GM21717 (cell line): ENCODE results near the gene FEM1C.
"Not testable (repeated sequence)": the region's sequence is repeated elsewhere in the genome, so short reads cannot be mapped to it uniquely, and the experiment has no call there.

ENCODE experiments used
- ATAC-seq: cut with Tn5 transposase; IDR thresholded peaks from one replicate; pipeline ENCODE4 v1.9.1; 2021; ENCODE audit warnings: mild to moderate bottlenecking, moderate library complexity; ENCODE audit not compliant: unreplicated experiment

The FEM1C gene

DNA sequence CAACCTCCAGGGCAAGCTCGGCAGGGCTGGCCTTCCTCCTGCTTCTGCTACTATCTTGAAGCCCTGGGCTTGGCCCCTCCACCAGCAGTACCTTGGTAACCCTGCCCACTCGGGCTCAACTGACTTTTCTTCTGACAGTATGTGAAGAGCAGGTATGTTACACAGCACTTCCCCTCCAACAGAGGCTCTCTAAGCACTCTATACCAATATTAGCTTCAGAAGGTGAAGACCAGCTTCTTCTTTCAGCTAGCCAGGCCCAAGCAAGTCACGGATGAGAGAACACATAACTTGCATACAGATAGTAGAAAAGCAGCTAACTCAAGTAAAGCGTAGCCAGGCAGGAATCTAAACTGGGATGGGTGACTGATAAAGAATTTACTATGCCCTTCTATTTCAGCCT is 64.3 kb downstream of the FEM1C start:
- peak; percentile 53 for ATAC-seq

GRCh38 chr5:115479166-115479873 is 65.3 kb downstream of the FEM1C start:
- ATAC-seq: not testable (repeated sequence)

GRCh38 chr5:115478281-115478680 is 66.3 kb downstream of the FEM1C start:
- no peak for ATAC-seq

GRCh38 chr5:115477581-115477980 is 67.0 kb downstream of the FEM1C start:
- ATAC-seq: no peak

- ATAC-seq: no peak
These were observed 68.8 kb downstream of the FEM1C start for GRCh38 chr5:115475788-115476187.

GRCh38 chr5:115472271-115473025 is 72.1 kb downstream of the FEM1C start:
- ATAC-seq: no peak

DNA sequence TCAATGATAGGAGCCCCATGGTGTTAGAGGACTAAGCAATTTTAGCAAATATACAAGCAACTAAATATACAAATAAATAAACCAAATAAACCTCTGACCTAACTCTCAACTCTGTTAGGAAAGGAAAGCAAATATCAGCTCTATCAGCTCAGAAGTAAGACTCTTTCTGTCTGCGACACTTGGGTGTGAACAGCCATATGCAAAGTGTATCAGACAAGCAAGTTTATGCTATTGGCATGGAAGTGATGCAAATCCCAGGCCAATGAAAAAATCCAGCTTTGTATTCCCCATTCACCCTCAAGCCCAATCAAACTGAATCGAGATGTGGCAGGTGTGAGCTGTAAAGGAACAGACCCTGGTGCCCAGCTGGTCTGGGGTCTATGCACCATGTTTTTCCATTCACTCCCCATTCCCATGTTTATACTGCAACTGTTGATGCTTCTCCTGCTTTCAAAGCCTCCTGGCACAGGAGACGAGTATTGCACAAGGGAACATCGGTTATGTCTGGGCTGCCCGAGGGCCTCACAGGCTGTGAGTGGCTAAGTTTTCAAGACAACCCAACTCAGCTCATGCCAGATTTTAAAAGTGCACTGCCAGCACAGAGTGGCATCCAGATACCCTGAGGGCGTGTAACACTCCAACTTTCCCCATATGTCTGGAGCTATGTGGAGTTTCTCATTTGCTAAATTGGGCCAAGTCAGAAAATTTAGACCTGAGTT is 73.1 kb downstream of the FEM1C start:
- no peak for ATAC-seq

DNA sequence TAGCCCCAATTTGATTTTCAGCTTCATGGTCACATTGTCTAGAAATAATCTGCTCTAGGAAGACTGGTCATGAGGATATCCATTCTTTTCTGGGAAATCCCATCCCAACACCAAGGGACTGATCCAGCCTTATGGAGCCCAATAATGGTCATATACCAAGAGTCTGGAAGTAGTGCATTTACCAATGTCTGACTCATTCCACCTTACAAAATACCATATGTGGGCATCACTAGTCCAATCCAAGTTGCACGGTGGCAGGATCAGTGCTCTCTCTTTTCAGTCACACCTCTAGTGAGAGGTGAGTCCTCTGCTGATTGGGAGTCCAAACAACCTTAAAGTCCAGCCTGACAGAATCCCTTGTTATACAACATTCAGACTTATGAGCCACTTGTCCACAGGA is 73.7 kb downstream of the FEM1C start:
- no peak for ATAC-seq
